HG03460 (cell line): ENCODE results near the gene ALDH1L1.

Experiments
- ATAC-seq: cut with Tn5 transposase; IDR thresholded peaks from one replicate; pipeline ENCODE4 v1.9.1; 2021; ENCODE audit not compliant: unreplicated experiment

The ALDH1L1 gene

DNA sequence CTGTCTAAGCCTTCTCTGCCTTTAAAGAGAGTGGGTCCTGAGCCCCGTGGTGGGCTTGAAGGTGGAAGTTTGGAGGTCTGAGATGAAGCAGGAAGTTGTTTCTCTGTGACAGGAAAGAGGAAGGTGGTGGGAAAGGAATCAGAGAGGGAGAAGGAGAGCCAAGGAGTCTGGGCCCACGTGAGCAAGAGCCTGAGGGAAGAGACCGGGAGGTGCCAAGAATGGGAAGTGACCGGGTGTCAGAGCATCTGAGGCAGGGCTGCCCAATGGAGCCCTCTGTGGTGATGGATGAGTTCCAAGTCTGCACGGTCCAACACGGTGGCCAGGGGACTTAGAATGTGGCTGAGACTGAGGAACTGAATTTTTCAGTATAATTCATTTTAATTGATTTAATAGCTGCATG is 24.6 kb downstream of the ALDH1L1 start:
- ATAC-seq = no peak

- ATAC-seq = no peak
These were observed 25.1 kb downstream of the ALDH1L1 start for GRCh38 chr3:126155280-126155640.

- ATAC-seq = no peak
These were observed 25.8 kb downstream of the ALDH1L1 start for GRCh38 chr3:126154391-126155279.

- ATAC-seq = no peak
These were observed 26.6 kb downstream of the ALDH1L1 start for GRCh38 chr3:126153695-126154360.

- no peak for ATAC-seq
These were observed 27.3 kb downstream of the ALDH1L1 start for GRCh38 chr3:126152901-126153694.

GRCh38 chr3:126152458-126152857 is 27.9 kb downstream of the ALDH1L1 start:
- no peak for ATAC-seq

GRCh38 chr3:126151562-126152302 is 28.7 kb downstream of the ALDH1L1 start:
- ATAC-seq = no peak

DNA sequence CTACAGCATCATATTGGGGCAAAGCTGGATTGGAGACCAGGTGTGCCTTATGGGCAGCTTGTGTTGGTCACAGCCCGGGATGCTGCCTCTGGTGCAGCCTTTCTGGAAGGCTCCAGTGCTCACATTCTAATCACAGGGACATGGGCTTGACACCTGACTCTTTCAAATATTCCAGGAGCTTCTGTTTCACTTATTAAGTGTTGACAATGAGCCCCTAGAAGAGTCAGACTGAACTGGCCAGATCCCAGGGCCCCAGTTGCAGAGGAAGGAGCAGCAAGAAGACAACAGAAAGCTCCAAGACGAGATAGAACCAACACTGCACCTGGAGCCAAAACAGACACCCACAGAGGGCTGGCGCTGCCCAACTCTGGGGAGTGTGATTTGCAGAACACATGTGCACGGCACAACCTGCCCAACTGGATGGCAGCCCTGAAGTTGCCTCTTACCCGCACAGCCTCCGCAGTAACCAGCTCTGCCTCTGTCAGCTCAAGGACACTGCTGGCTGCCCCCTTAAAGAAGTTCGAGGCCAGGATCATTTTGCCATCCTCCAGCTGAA is 30.3 kb downstream of the ALDH1L1 start:
- no peak for ATAC-seq

DNA sequence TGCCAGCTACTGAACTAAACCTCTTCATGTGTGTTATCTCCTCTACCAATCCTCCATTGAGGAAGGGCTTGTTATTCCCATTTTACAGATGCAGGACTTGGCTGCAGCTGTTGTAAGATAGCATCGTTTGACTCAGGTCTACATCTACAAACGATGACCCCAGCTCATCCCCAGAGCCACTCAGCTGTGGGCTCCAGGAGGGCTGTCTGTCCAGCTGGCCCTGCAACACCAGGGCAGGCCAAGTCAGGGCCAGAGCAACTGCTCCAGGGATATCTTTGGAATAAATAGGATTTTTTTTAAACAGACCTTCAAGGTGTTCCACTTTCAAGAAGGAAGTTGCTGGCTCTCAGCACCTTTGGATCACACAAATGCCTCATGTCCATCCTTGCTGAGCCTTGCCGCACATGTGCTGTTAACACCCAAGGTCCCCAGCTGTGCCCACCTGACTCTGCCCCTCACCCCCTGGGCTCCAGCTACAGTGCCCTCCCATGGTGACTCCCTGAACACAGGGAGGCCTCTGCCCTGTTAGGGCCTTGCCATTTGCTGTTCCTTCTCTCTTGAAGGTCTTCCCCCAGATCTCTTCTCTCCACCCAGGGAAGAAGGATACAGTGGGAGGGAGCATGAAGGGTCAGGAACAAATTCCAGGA is 31.0 kb downstream of the ALDH1L1 start:
- ATAC-seq = no peak

DNA sequence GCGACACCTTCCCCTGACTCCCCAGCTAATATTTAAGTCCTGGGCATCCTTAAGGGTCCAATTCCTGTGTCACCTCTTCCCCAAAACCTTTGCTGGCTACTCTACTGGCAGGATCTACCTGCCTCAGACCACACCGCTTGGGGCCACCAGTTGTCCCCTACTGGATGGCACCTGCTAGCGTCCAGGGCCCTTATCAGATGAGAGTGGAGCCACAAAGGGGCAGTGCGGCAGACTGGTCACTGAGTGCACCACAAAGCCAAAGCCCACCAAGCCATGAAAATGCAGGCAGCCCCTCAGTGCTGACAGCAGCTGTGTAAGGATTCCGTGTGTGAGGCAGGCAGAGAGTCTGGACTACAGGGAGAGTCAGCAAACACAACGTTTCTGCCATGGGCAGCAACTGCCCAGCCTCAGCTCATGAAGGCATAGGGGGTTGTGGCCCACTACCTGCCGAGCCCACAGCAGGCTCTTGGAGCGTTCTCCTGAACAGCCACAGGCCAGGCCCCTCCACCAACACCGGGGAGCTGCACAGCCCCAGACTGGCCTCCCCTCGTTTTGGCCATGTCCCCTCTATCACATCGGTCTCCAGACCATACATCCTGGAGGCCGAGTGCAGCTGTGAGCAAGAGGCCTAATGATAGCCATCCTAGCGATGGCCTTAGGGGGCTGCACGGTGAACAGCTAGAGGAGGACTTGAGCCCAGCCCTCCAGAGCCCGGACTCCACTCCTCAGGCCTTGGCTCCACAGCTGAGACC is 32.3 kb downstream of the ALDH1L1 start:
- no peak for ATAC-seq

DNA sequence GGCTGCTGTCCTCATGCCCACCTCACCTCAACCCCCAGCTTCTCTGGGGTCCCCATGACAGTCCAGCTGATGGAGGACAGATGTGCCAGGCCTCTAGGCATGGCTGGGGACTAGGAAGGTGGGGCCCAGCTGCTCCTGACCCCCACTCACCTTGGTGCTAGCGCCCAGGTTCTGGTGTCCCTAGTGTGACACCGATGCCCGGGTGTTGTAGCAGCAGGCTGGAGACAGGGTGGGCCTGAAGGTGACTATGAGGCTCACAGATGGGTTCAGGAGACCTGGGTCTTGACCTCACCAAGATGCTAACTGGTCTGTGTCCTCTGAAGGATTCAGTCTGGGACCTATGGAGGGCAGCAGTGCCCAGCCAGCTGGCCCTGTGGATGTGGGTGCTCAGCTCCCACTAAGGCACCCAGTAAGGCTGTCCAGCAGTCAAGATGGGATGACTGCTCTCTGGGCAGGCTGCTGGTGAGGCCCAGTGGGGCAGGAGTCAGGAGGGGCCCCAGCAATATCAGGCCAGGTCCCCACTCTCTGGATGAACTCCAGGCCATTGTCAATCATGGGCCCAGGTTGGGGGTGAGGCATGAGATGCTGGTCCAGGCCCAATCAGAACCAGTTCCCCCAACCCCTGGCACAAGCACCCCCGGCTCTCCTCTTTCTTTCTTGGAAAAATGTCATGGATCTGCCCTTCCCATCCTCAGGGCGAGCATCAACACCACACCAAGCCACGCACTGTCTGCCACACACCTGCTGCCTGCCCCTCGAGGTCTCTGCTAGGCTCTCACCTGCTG is 33.0 kb downstream of the ALDH1L1 start:
- no peak for ATAC-seq

DNA sequence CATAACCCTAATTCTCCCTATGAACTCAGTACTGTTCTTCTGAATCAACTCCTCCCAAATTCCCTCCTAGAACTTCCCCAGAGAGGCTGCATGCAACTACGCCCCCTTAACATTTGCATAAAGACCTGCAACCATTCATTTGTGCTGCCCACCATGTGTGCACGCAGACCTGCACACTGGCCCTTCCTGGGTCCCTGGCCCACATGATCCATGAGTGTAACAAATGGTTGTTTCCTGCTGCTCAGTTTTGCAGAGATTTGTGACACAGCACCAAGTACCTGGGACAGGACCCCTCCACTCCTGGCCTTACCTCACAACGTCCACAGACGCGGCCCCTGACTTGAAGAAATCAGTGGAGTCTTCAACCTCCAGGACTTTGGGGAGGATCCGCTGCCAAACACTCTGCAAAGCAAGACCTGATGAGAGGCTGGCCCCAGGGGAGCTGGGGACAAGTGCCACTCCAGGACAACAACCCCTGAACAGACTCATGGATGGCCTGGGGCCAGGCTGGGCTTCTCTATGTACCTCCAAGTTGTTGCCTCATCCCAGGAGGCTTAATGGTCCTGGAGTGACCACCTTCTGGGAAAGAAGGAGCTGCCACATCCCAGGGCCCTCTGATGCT is 33.8 kb downstream of the ALDH1L1 start:
- ATAC-seq = no peak

DNA sequence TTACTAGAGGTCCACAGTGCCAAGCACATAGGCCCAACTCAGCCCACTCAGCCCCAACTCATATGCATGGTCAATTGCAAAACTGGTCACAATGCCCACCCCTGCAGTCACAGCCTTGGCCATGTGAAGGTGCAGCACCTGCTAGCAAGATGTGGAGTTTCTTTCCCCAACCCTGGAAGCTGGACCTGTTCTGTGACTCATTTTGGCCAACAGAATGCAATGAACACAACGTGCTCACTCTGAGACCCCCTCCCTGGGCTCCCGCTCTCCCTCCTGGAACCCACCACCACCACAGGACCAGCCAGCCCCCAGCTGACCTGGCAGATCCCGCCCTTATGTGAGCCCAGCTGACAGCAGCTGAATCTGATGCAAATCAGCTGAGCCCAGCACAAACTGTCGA is 34.4 kb downstream of the ALDH1L1 start:
- no peak for ATAC-seq

GRCh38 chr3:126142652-126143051 is 37.7 kb downstream of the ALDH1L1 start:
- no peak for ATAC-seq

GRCh38 chr3:126137490-126138130 is 42.8 kb downstream of the ALDH1L1 start:
- ATAC-seq = no peak

- no peak for ATAC-seq
These were observed 43.8 kb downstream of the ALDH1L1 start for GRCh38 chr3:126136428-126137220.
